B cell (primary cell): ENCODE measurements around the gene ADAM12. TPM values are rescaled to one million over a fixed set of nuclear protein-coding genes. Genes with fewer than 3 reads are reported as not detected.

Experiments used
- ATAC-seq: fragments of 200-7000 bp; cut with Tn5 transposase; one replicate; pipeline ENCODE4 v1.10.0; 2021; ENCODE audit warnings: low read depth, mild to moderate bottlenecking, moderate number of reproducible peaks, moderate library complexity
- CTCF ChIA-PET: fragments of 350-600 bp; sonication (Branson Sonifier 250); formaldehyde crosslinking; loops from one replicate; lab custom pipeline; 2021; ENCODE audit warnings: antibody characterized with exemption, inconsistent platforms; lab: Charles Lee
- POLR2A ChIA-PET: fragments of 350-600 bp; sonication (Branson Sonifier 250); formaldehyde crosslinking; loops from one replicate; lab custom pipeline; 2021; ENCODE audit warnings: antibody characterized with exemption; lab: Charles Lee
- DNase-seq: peaks from one replicate; pipeline ENCODE4 v3.0.0; 2013
- H2AFZ ChIP-seq: 2 replicates; pipeline ENCODE4 v1.6.1; 2012; ENCODE audit warnings: mild to moderate bottlenecking, low read depth, low read length; ENCODE audit not compliant: insufficient read depth, poor library complexity, severe bottlenecking
- H3K27ac ChIP-seq, 2 donors: 1 replicate in 1 of 2; 2 replicates in 1 of 2; pipeline ENCODE4 v1.5.1; 2012 to 2013; ENCODE audit warnings: low read length in 2 of 2, mild to moderate bottlenecking in 2 of 2, moderate library complexity in 1 of 2
- H3K27me3 ChIP-seq, 4 experiments: fragments of 200-600 bp in 1 of 4; sonication (generic) in 1 of 4; replicated peaks in 1 of 4; 1 replicate in 2 of 4; 2 replicates in 2 of 4; pipeline versions ENCODE4 v1.6.1 to v1.7.0; 2013 to 2016; ENCODE audit warnings: low read length in 3 of 4, mild to moderate bottlenecking in 2 of 4, mixed read lengths in 1 of 4, moderate library complexity in 1 of 4; ENCODE audit not compliant: insufficient read depth in 4 of 4, control insufficient read depth in 3 of 4; ENCODE audit errors: control extremely low read depth in 1 of 4
- H3K36me3 ChIP-seq, 2 experiments: replicated peaks in 1 of 2; 1 replicate in 1 of 2; 2 replicates in 1 of 2; pipeline versions ENCODE4 v1.6.1 to v1.7.1; 2013; ENCODE audit warnings: low read length in 1 of 2; ENCODE audit not compliant: insufficient read depth in 2 of 2, control insufficient read depth in 1 of 2; ENCODE audit errors: control extremely low read depth in 1 of 2, extremely low read depth in 1 of 2
- H3K4me1 ChIP-seq, 2 donors: fragments of 200-600 bp in 1 of 2; sonication (generic) in 1 of 2; 1 replicate in 1 of 2; 2 replicates in 1 of 2; pipeline versions ENCODE4 v1.5.1 to v1.6.1; 2013 to 2017; ENCODE audit warnings: low read length in 2 of 2; ENCODE audit not compliant: control insufficient read depth in 2 of 2, insufficient read depth in 2 of 2
- H3K4me2 ChIP-seq: replicated peaks from 2 replicates; pipeline ENCODE3; 2012; ENCODE audit warnings: mild to moderate bottlenecking, low read depth, low read length; ENCODE audit not compliant: poor library complexity, severe bottlenecking
- H3K4me3 ChIP-seq, 5 experiments: fragments of 200-600 bp in 1 of 5; sonication (generic) in 1 of 5; 1 replicate in 3 of 5; 2 replicates in 2 of 5; pipeline versions ENCODE4 v1.5.1 to v1.7.0; 2011 to 2016; ENCODE audit warnings: low read length in 4 of 5, mild to moderate bottlenecking in 4 of 5, low read depth in 2 of 5, control low read depth in 1 of 5, moderate library complexity in 1 of 5; ENCODE audit not compliant: insufficient read depth in 1 of 5; ENCODE audit errors: control extremely low read depth in 1 of 5, extremely low read depth in 1 of 5
- H3K79me2 ChIP-seq: fragments of 200-600 bp; sonication (generic); one replicate; pipeline ENCODE4 v1.6.0; 2016; ENCODE audit warnings: low read length; ENCODE audit not compliant: control insufficient read depth, insufficient read depth
- H3K9ac ChIP-seq: fragments of 200-600 bp; sonication (generic); 2 replicates; pipeline ENCODE4 v1.6.1; 2017; ENCODE audit warnings: mild to moderate bottlenecking, low read length, moderate library complexity
- H3K9me3 ChIP-seq, 3 donors: one replicate each; pipeline versions ENCODE4 v1.6.1 to v1.7.1; 2013; ENCODE audit warnings: low read length in 2 of 3; ENCODE audit not compliant: control insufficient read depth in 2 of 3, insufficient read depth in 1 of 3; ENCODE audit errors: control extremely low read depth in 1 of 3
- H4K20me1 ChIP-seq: 2 replicates; pipeline ENCODE4 v1.6.0; 2012; ENCODE audit warnings: mild to moderate bottlenecking, low read length; ENCODE audit not compliant: insufficient read depth, control insufficient read depth, poor library complexity, severe bottlenecking
- H3K27ac Mint-ChIP-seq: one replicate; pipeline ENCODE4 v1.8.0; 2021; ENCODE audit warnings: mixed read lengths
- H3K27me3 Mint-ChIP-seq: one replicate; pipeline ENCODE4 v1.8.0; 2021; ENCODE audit warnings: mixed read lengths
- H3K4me1 Mint-ChIP-seq: one replicate; pipeline ENCODE4 v1.8.0; 2021; ENCODE audit warnings: mixed read lengths
- H3K4me3 Mint-ChIP-seq: one replicate; pipeline ENCODE4 v1.8.0; 2021; ENCODE audit warnings: mixed read lengths
- H3K9me3 Mint-ChIP-seq: one replicate; pipeline ENCODE4 v1.8.0; 2022; ENCODE audit warnings: mixed read lengths; ENCODE audit not compliant: insufficient read depth
- CTCF ChIP-seq: fragments of 200-600 bp; IDR thresholded peaks from one replicate; pipeline ENCODE4 v1.8.0; 2022; ENCODE audit warnings: antibody characterized with exemption, mild to moderate bottlenecking
- EZH2 ChIP-seq: IDR thresholded peaks from 2 replicates; pipeline ENCODE4 v1.6.1; 2012; ENCODE audit warnings: borderline replicate concordance, low read depth, mild to moderate bottlenecking, moderate library complexity, low read length; ENCODE audit not compliant: insufficient read depth, poor library complexity, severe bottlenecking
- WGBS: methylation state at CpG from one replicate; pipeline ENCODE4 v1.1.5; 2013; ENCODE audit warnings: missing lambda C conversion rate; ENCODE audit not compliant: insufficient coverage; 5-methylcytosine and 5-hydroxymethylcytosine counted together
- intact Hi-C: fragments of 100-400 bp; cut with micrococcal nuclease; formaldehyde crosslinking; loops from one replicate; pipeline ENCODE4 v1.10.0; 2022
- polyA plus RNA-seq: library from polyadenylated mRNA; depleted of rRNA; stranded (reverse); fragments of >200 nt; gene quantifications from 2 replicates; pipeline ENCODE4 v1.2.3, GENCODE V29; 2012
- total RNA-seq, 2 donors: library from RNA; stranded (reverse); fragments of 120-200 nt in 1 of 2; gene quantifications; 1 replicate in 1 of 2; 2 replicates in 1 of 2; pipeline versions ENCODE4 v1.2.3 to v1.2.4, GENCODE V29; 2013 to 2022

ADAM12 gene
- total and polyA plus RNA-seq, 2 donors (not counting 1 experiment from before 2014, with no cell fraction given) = 0.01 to 0.22 TPM

GRCh38 chr10:126253611-126253998 is 134.7 kb downstream of the ADAM12 start:
- no peaks in the 10 kb centered on the region for H3K4me1 Mint-ChIP-seq
- Histone ChIP-seq H3K27me3 (peaks cover 0 to 5% (median 0%) of the 10 kb centered on the region in 4 experiments), H2AFZ (no peak overlapping the region), H3K36me3 (no peaks in the 10 kb centered on the region), H3K4me2 (no peak overlapping the region), H3K9me3 (peaks cover 0 to 10% (median 0%) of the 10 kb centered on the region in 3 donors), H4K20me1 (no peaks in the 10 kb centered on the region), H3K4me1 (no peaks in the 10 kb centered on the region), H3K79me2 (no peaks in the 10 kb centered on the region), H3K9ac (no peak overlapping the region), H3K27ac (no peak overlapping the region), H3K4me3 (no peak overlapping the region)
- H3K27ac Mint-ChIP-seq = no peak overlapping the region
- 75% methylated on average over 4 of the region's 4 CpGs for WGBS
- TF ChIP-seq EZH2 (no peak), CTCF (no peak)
- H3K4me3 Mint-ChIP-seq = no peak overlapping the region
- peaks cover 10% of the 10 kb centered on the region for H3K9me3 Mint-ChIP-seq
- ATAC-seq = no peak
- H3K27me3 Mint-ChIP-seq = peaks cover 8% of the 10 kb centered on the region
- ChIA-PET CTCF (interaction anchor here (1.0 kb wide), 1 partner anchor 271 kb away, joined by 3 read pairs; no protein-coding TSS in a partner anchor), POLR2A (no interaction called here)
- DNase-seq = no peak
- intact Hi-C loops = no loop called here

- intact Hi-C loops = no loop called here
- H3K79me2 ChIP-seq = no peaks in the 10 kb centered on the region
- H3K4me1 ChIP-seq = no peaks in the 10 kb centered on the region
- H3K27ac ChIP-seq = no peak overlapping the region
- H3K27me3 ChIP-seq = peaks cover 0 to 5% (median 0%) of the 10 kb centered on the region in 4 experiments
- DNase-seq (no peak), ATAC-seq (no peak)
- TF ChIP-seq CTCF (no peak), EZH2 (no peak)
- Mint-ChIP-seq H3K9me3 (peaks cover 10% of the 10 kb centered on the region), H3K4me1 (no peaks in the 10 kb centered on the region), H3K27me3 (peaks cover 8% of the 10 kb centered on the region), H3K4me3 (no peak overlapping the region), H3K27ac (no peak overlapping the region)
- ChIA-PET CTCF (interaction anchor here (1.0 kb wide), 1 partner anchor 270 kb away, joined by 3 read pairs; no protein-coding TSS in a partner anchor), POLR2A (no interaction called here)
- no peak overlapping the region for H3K9ac ChIP-seq
- no peaks in the 10 kb centered on the region for H4K20me1 ChIP-seq
- 81% methylated on average over 9 of the region's 9 CpGs for WGBS
- H3K4me2 ChIP-seq = no peak overlapping the region
- no peak overlapping the region for H2AFZ ChIP-seq
- peaks cover 0 to 10% (median 0%) of the 10 kb centered on the region in 3 donors for H3K9me3 ChIP-seq
- H3K4me3 ChIP-seq = no peak overlapping the region
- no peaks in the 10 kb centered on the region for H3K36me3 ChIP-seq
Observed at GRCh38 chr10:126252884-126253610, 135.2 kb downstream of the ADAM12 start.
